HEK293 (cell line): ENCODE data around the gene APOL5.

Experiments
- CTCF ChIA-PET: fragments of 350-600 bp; formaldehyde crosslinking; extraction: SDS; loops from one replicate; lab custom pipeline; 2021; ENCODE audit warnings: antibody characterized with exemption; lab: Yijun Ruan, JAX
- POLR2A ChIA-PET: fragments of 300-600 bp; formaldehyde crosslinking; extraction: SDS; loops from one replicate; lab custom pipeline; 2020; ENCODE audit warnings: antibody characterized with exemption, inconsistent platforms; lab: Yijun Ruan, JAX
- H3K27ac ChIP-seq: fragments of 200-500 bp; sonication (Bioruptor generic); 2 replicates; pipeline ENCODE4 v1.5.1; 2014; ENCODE audit warnings: low read depth, low read length, control low read depth, inconsistent platforms; ENCODE audit errors: extremely low read depth
- H3K36me3 ChIP-seq, 2 experiments: fragments of 200-500 bp in 1 of 2; sonication (Bioruptor generic) in 1 of 2; 1 replicate in 1 of 2; 2 replicates in 1 of 2; pipeline ENCODE4 v1.5.1; 2014 to 2017; ENCODE audit warnings: inconsistent platforms in 2 of 2, low read length in 2 of 2; ENCODE audit not compliant: control insufficient read depth in 2 of 2, insufficient read depth in 1 of 2
- H3K4me1 ChIP-seq: fragments of 200-500 bp; sonication (Bioruptor generic); 2 replicates; pipeline ENCODE4 v1.5.1; 2014; ENCODE audit warnings: mild to moderate bottlenecking, low read length, inconsistent platforms; ENCODE audit not compliant: control insufficient read depth, insufficient read depth
- H3K4me3 ChIP-seq: 2 replicates; pipeline ENCODE4 v1.5.1; 2011; ENCODE audit warnings: low read depth, mild to moderate bottlenecking, control low read depth, low read length, moderate library complexity
- H3K9me3 ChIP-seq: fragments of 200-500 bp; sonication (Bioruptor generic); 2 replicates; pipeline ENCODE4 v1.5.1; 2014; ENCODE audit warnings: low read depth, low read length, inconsistent platforms; ENCODE audit not compliant: control insufficient read depth, insufficient read depth
- HOXD13 ChIP-seq: sonication (generic); formaldehyde crosslinking; IDR thresholded peaks from 2 replicates; pipeline ENCODE4 v1.8.0; 2022; ENCODE audit warnings: missing genetic modification reagents, borderline replicate concordance
- MEIS1 ChIP-seq: sonication (generic); formaldehyde crosslinking; IDR thresholded peaks from 2 replicates; pipeline ENCODE4 v1.8.1; 2022; ENCODE audit warnings: missing genetic modification reagents, mild to moderate bottlenecking, borderline replicate concordance
- PRDM1 ChIP-seq: fragments of 450-650 bp; formaldehyde crosslinking; IDR thresholded peaks from 2 replicates; pipeline ENCODE4; 2016; ENCODE audit warnings: missing biosample characterization, missing genetic modification characterization
- REPIN1 ChIP-seq: fragments of 450-650 bp; formaldehyde crosslinking; IDR thresholded peaks from 2 replicates; pipeline ENCODE4 v1.5.1; 2017; ENCODE audit warnings: missing biosample characterization, missing genetic modification characterization, low read depth
- SALL2 ChIP-seq: fragments of 450-650 bp; formaldehyde crosslinking; IDR thresholded peaks from 2 replicates; pipeline ENCODE4 v1.5.0; 2017; ENCODE audit warnings: missing biosample characterization, mild to moderate bottlenecking, missing genetic modification characterization, borderline replicate concordance
- YY2 ChIP-seq: fragments of 450-650 bp; formaldehyde crosslinking; IDR thresholded peaks from 2 replicates; pipeline ENCODE4 v1.5.1; 2016; ENCODE audit warnings: missing biosample characterization, missing genetic modification characterization
- ZBTB17 ChIP-seq: fragments of 450-650 bp; formaldehyde crosslinking; IDR thresholded peaks from 2 replicates; pipeline ENCODE4 v1.5.1; 2016; ENCODE audit warnings: missing biosample characterization, missing genetic modification characterization
- ZBTB7A ChIP-seq: fragments of 450-650 bp; formaldehyde crosslinking; IDR thresholded peaks from 2 replicates; pipeline ENCODE4 v1.5.1; 2016; ENCODE audit warnings: low read depth, missing biosample characterization, missing genetic modification characterization
- ZBTB8A ChIP-seq: fragments of 450-650 bp; formaldehyde crosslinking; IDR thresholded peaks from 2 replicates; pipeline ENCODE4 v1.5.1; 2016; ENCODE audit warnings: missing biosample characterization, missing genetic modification characterization
- ZFP3 ChIP-seq: fragments of 450-650 bp; formaldehyde crosslinking; IDR thresholded peaks from 2 replicates; pipeline ENCODE4 v1.5.1; 2016; ENCODE audit warnings: low read depth, missing biosample characterization, missing genetic modification characterization
- ZNF121 ChIP-seq: fragments of 450-650 bp; formaldehyde crosslinking; IDR thresholded peaks from 2 replicates; pipeline ENCODE4 v1.5.1; 2016; ENCODE audit warnings: missing biosample characterization, missing genetic modification characterization
- ZNF214 ChIP-seq: fragments of 450-650 bp; formaldehyde crosslinking; IDR thresholded peaks from 2 replicates; pipeline ENCODE4 v1.5.1; 2017; ENCODE audit warnings: missing biosample characterization, mild to moderate bottlenecking, missing genetic modification characterization, borderline replicate concordance
- ZNF311 ChIP-seq: fragments of 450-650 bp; formaldehyde crosslinking; IDR thresholded peaks from 2 replicates; pipeline ENCODE4 v1.5.1; 2017; ENCODE audit warnings: missing biosample characterization, missing genetic modification characterization, borderline replicate concordance
- ZNF549 ChIP-seq: fragments of 450-650 bp; IDR thresholded peaks from 2 replicates; pipeline ENCODE4 v1.5.1; 2018; ENCODE audit warnings: missing biosample characterization, missing genetic modification characterization, mild to moderate bottlenecking, inconsistent platforms, moderate library complexity
- ZNF596 ChIP-seq: fragments of 450-650 bp; IDR thresholded peaks from 2 replicates; pipeline ENCODE4 v1.5.0; 2018; ENCODE audit warnings: missing biosample characterization, mild to moderate bottlenecking, missing genetic modification characterization, moderate library complexity
- ZNF658 ChIP-seq: fragments of 450-650 bp; formaldehyde crosslinking; IDR thresholded peaks from 2 replicates; pipeline ENCODE4; 2016; ENCODE audit warnings: missing biosample characterization, missing genetic modification characterization
- ZNF785 ChIP-seq: fragments of 450-650 bp; formaldehyde crosslinking; IDR thresholded peaks from 2 replicates; pipeline ENCODE4 v1.5.1; 2016; ENCODE audit warnings: missing biosample characterization, missing genetic modification characterization
- ZNF791 ChIP-seq: fragments of 450-650 bp; formaldehyde crosslinking; IDR thresholded peaks from 2 replicates; pipeline ENCODE4 v1.5.1; 2016; ENCODE audit warnings: missing biosample characterization, missing genetic modification characterization
- ZNF830 ChIP-seq: fragments of 450-650 bp; IDR thresholded peaks from 2 replicates; pipeline ENCODE4 v1.5.0; 2018; ENCODE audit warnings: missing biosample characterization, missing genetic modification characterization, low read depth, mild to moderate bottlenecking, moderate library complexity
- ZXDB ChIP-seq: fragments of 450-650 bp; formaldehyde crosslinking; IDR thresholded peaks from 2 replicates; pipeline ENCODE4 v1.5.1; 2016; ENCODE audit warnings: missing biosample characterization, missing genetic modification characterization
- TF ChIP-seq, protein P1 (sequence below): fragments of 450-650 bp; formaldehyde crosslinking; IDR thresholded peaks from 2 replicates; pipeline ENCODE4 v1.5.1; 2016; ENCODE audit warnings: missing biosample characterization, missing genetic modification characterization
- TF ChIP-seq, protein P2 (sequence below): fragments of 450-650 bp; formaldehyde crosslinking; IDR thresholded peaks from 2 replicates; pipeline ENCODE4 v1.5.1; 2016; ENCODE audit warnings: missing biosample characterization, missing genetic modification characterization
- TF ChIP-seq, protein P3 (sequence below): fragments of 450-650 bp; formaldehyde crosslinking; optimal IDR thresholded peaks from 2 replicates; pipeline ENCODE3; 2016; ENCODE audit warnings: missing biosample characterization, mild to moderate bottlenecking, missing genetic modification characterization
- TF ChIP-seq, protein P4 (sequence below): fragments of 450-650 bp; formaldehyde crosslinking; IDR thresholded peaks from 2 replicates; pipeline ENCODE4 v1.5.1; 2017; ENCODE audit warnings: missing biosample characterization, missing genetic modification characterization

APOL5 gene

DNA sequence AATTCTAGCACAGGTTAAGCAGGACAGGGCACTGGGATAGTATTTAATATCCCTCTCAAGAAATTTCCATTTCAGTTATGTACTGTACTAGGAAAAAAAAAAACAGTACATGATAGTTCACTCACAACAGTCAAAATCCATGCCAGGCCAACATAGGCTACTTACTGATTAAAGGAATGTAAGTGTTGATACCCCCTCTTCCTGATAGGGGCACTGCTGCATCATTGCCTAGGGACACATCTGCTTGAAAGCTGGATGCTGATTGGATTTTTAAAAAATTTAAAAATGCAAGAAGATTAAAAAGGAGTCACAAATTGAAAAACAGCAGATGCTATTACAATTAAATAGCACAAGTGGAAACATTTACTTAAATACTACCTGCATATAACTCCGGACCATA, 43.4 kb downstream of the APOL5 start:
- no peaks in the 10 kb centered on the region for H3K9me3 ChIP-seq
- no peak overlapping the region for H3K4me3 ChIP-seq
- H3K27ac ChIP-seq: no peak overlapping the region
- H3K4me1 ChIP-seq: peaks cover 5% of the 10 kb centered on the region
- TF ChIP-seq ZNF121 (tag by site-specific recombination) (no peak), ZBTB8A (tag by site-specific recombination) (no peak)
- CTCF ChIA-PET: interaction anchor here (0.8 to 1.2 kb wide), 3 partner anchors 129 to 191 kb away, joined by 3 to 4 read pairs (median 4); no protein-coding TSS in a partner anchor
- H3K36me3 ChIP-seq: peaks cover 8 to 34% of the 10 kb centered on the region in 2 experiments
- POLR2A ChIA-PET: interaction anchor here (0.7 kb wide), 1 partner anchor 8 kb away, joined by 3 read pairs; no protein-coding TSS in a partner anchor

DNA sequence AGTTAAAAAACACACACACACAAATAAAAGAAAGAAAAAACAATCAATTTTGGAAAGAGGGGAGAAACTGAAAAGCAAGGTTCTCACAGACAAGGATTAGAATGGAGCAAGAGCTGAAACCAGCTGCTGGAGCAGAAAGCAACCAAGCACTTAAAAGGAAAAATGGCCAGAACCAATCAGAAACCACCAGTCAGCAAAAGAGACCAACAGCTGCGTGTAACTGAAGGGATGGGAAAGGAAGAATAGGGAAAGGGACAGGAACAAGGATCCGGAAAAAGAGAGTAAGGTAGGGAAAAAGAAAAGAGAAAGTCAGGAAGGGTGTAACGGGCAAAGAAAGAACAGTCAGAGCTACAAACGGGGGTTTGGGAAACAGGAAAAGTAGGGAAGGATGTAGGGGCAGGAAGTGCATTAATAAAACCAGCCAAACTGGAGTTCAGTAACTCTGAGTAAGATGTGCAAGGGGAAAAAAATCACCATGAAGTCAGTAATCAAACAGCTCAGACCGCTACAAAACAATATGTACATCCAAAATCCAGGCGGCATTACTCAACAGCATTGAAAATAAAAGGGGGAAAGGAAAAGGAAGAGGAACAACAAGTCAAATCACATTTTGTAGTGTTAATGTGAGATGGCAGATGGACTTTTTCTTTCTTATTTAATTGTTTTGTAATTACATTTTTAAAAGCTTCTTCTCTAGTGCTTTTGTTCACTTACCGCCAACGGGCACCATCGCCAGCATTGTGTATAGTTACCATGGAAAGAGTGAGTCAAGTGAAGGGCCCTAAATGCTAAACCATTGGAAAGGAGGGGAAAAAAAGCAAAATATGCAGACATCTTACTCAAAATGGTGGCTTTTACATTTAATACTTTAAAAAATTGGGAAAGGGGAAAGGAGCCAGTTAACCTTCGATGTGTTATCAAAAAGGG, 49.2 kb downstream of the APOL5 start:
- POLR2A ChIA-PET: no interaction called here

DNA sequence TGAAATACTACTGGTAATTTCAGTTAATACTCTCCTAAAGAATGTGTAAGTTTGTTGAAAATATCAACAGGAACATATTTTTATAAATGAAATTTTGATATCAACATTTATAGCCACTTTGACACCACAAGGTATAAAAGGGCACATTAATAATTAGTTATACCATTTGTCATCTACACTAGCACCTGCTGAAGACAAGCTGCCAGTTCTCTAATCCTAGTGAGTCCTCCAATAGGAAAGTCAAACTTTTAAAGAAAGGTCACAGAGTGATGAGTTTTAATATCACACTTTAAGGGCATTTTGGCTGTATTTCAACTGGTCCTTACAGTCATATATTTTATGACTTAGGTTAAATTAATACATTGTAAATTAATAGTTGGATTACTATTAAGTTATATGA, 52.3 kb downstream of the APOL5 start:
- CTCF ChIA-PET: interaction anchor here (0.6 to 1.0 kb wide), 2 partner anchors 9 to 345 kb away, joined by 3 to 4 read pairs; no protein-coding TSS in a partner anchor
- H3K27ac ChIP-seq: no peak overlapping the region
- POLR2A ChIA-PET: no interaction called here
- peaks cover 10% of the 10 kb centered on the region for H3K4me1 ChIP-seq
- H3K9me3 ChIP-seq: no peaks in the 10 kb centered on the region
- H3K36me3 ChIP-seq: no peaks in the 10 kb centered on the region
- TF ChIP-seq, protein P1, sequence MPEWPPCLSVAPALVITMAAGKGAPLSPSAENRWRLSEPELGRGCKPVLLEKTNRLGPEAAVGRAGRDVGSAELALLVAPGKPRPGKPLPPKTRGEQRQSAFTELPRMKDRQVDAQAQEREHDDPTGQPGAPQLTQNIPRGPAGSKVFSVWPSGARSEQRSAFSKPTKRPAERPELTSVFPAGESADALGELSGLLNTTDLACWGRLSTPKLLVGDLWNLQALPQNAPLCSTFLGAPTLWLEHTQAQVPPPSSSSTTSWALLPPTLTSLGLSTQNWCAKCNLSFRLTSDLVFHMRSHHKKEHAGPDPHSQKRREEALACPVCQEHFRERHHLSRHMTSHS: no peak
- TF ChIP-seq REPIN1 (tag by site-specific recombination): no peak
- TF ChIP-seq ZNF549 (tag by site-specific recombination): no peak
- TF ChIP-seq YY2: no peak
- no peak for TF ChIP-seq ZFP3 (tag by site-specific recombination)
- TF ChIP-seq ZNF596 (tag by site-specific recombination): no peak
- TF ChIP-seq, all 188 proteins: peak for 0
- no peak overlapping the region for H3K4me3 ChIP-seq

More for the DNA sequence above, 49.2 kb downstream of the APOL5 start:
- Histone ChIP-seq H3K9me3 (no peaks in the 10 kb centered on the region), H3K36me3 (peaks cover 0 to 3% of the 10 kb centered on the region in 2 experiments; a peak in 1 of 3 replicates), H3K4me1 (peaks cover 10% of the 10 kb centered on the region), H3K27ac (no peak overlapping the region), H3K4me3 (no peak overlapping the region)
- TF ChIP-seq ZNF658 (tag by site-specific recombination): no peak
- no peak for TF ChIP-seq ZNF830 (tag by site-specific recombination)
- no peak for TF ChIP-seq SALL2 (tag by site-specific recombination)
- no peak for TF ChIP-seq ZNF311
- TF ChIP-seq ZBTB17: 0 out of 2 replicates have a peak, but pooled peaks have one; percentile 36
- TF ChIP-seq, protein P2, sequence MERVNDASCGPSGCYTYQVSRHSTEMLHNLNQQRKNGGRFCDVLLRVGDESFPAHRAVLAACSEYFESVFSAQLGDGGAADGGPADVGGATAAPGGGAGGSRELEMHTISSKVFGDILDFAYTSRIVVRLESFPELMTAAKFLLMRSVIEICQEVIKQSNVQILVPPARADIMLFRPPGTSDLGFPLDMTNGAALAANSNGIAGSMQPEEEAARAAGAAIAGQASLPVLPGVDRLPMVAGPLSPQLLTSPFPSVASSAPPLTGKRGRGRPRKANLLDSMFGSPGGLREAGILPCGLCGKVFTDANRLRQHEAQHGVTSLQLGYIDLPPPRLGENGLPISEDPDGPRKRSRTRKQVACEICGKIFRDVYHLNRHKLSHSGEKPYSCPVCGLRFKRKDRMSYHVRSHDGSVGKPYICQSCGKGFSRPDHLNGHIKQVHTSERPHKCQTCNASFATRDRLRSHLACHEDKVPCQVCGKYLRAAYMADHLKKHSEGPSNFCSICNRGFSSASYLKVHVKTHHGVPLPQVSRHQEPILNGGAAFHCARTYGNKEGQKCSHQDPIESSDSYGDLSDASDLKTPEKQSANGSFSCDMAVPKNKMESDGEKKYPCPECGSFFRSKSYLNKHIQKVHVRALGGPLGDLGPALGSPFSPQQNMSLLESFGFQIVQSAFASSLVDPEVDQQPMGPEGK (tag by site-specific recombination): no peak
- TF ChIP-seq, protein P3, sequence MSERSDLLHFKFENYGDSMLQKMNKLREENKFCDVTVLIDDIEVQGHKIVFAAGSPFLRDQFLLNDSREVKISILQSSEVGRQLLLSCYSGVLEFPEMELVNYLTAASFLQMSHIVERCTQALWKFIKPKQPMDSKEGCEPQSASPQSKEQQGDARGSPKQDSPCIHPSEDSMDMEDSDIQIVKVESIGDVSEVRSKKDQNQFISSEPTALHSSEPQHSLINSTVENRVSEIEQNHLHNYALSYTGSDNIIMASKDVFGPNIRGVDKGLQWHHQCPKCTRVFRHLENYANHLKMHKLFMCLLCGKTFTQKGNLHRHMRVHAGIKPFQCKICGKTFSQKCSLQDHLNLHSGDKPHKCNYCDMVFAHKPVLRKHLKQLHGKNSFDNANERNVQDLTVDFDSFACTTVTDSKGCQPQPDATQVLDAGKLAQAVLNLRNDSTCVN (tag by site-specific recombination): no peak
- peak; percentile 94 for TF ChIP-seq PRDM1 (tag by site-specific recombination)
- TF ChIP-seq, protein P4, sequence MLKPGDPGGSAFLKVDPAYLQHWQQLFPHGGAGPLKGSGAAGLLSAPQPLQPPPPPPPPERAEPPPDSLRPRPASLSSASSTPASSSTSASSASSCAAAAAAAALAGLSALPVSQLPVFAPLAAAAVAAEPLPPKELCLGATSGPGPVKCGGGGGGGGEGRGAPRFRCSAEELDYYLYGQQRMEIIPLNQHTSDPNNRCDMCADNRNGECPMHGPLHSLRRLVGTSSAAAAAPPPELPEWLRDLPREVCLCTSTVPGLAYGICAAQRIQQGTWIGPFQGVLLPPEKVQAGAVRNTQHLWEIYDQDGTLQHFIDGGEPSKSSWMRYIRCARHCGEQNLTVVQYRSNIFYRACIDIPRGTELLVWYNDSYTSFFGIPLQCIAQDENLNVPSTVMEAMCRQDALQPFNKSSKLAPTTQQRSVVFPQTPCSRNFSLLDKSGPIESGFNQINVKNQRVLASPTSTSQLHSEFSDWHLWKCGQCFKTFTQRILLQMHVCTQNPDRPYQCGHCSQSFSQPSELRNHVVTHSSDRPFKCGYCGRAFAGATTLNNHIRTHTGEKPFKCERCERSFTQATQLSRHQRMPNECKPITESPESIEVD (tag by site-specific recombination): no peak
- TF ChIP-seq ZNF785 (tag by site-specific recombination): no peak
- TF ChIP-seq ZBTB7A (tag by site-specific recombination): no peak
- no peak for TF ChIP-seq ZXDB (tag by site-specific recombination)
- TF ChIP-seq ZNF214 (tag by site-specific recombination): no peak
- TF ChIP-seq ZNF791 (tag by site-specific recombination): no peak
- no peak for TF ChIP-seq HOXD13 (CRISPR knock-in tag)
- TF ChIP-seq MEIS1 (CRISPR knock-in tag): no peak
- CTCF ChIA-PET: interaction anchor here (0.6 to 1.6 kb wide), 4 partner anchors 12 to 893 kb away, joined by 3 to 7 read pairs (median 3); no protein-coding TSS in a partner anchor
